Stimulated activated CD4-positive, alpha-beta T cell treated with anti-CD3 and anti-CD28 coated beads, Interleukin-15, amount 100 ng/mL, for 48 hours (primary cell): Measurements from ENCODE around the gene CACNA2D3.
"Not testable (repeated sequence)": the region's sequence is repeated elsewhere in the genome, so short reads cannot be mapped to it uniquely, and the experiment has no call there.

Source experiments
- DNase-seq, 2 donors: peaks; one replicate each; pipeline ENCODE4 v3.0.0-alpha.2; 2020; ENCODE audit warnings: low read depth in 2 of 2

Gene CACNA2D3

GRCh38 chr3:54963641-54964040, 841.3 kb downstream of the CACNA2D3 start:
- no peak for DNase-seq

- no peak for DNase-seq
Measured at GRCh38 chr3:54964081-54964480, 841.7 kb downstream of the CACNA2D3 start.

- no peak for DNase-seq
Measured at GRCh38 chr3:54965746-54966145, 843.4 kb downstream of the CACNA2D3 start.

GRCh38 chr3:54966979-54967378, 844.6 kb downstream of the CACNA2D3 start:
- DNase-seq: no peak

GRCh38 chr3:54967731-54968161, 845.4 kb downstream of the CACNA2D3 start:
- DNase-seq: no peak

- no peak for DNase-seq
Measured at GRCh38 chr3:54968546-54969172, 846.3 kb downstream of the CACNA2D3 start.

- DNase-seq: no peak
Measured at GRCh38 chr3:54969652-54970051, 847.3 kb downstream of the CACNA2D3 start.

- no peak for DNase-seq
Measured at GRCh38 chr3:54970895-54971294, 848.5 kb downstream of the CACNA2D3 start.

- no peak for DNase-seq
Measured at GRCh38 chr3:54977439-54977838, 855.1 kb downstream of the CACNA2D3 start.

GRCh38 chr3:54977946-54978345, 855.6 kb downstream of the CACNA2D3 start:
- not testable (repeated sequence) for DNase-seq

- DNase-seq: no peak
Measured at GRCh38 chr3:54982807-54983206, 860.5 kb downstream of the CACNA2D3 start.

GRCh38 chr3:54983266-54984099, 861.1 kb downstream of the CACNA2D3 start:
- no peak for DNase-seq

- DNase-seq: no peak
Measured at GRCh38 chr3:54985856-54986255, 863.5 kb downstream of the CACNA2D3 start.

GRCh38 chr3:54986294-54986693, 863.9 kb downstream of the CACNA2D3 start:
- DNase-seq: no peak

- DNase-seq: no peak
Measured at GRCh38 chr3:54987719-54988118, 865.4 kb downstream of the CACNA2D3 start.

- no peak for DNase-seq
Measured at GRCh38 chr3:54988302-54988837, 866.0 kb downstream of the CACNA2D3 start.

- DNase-seq: no peak
Measured at GRCh38 chr3:54988838-54989630, 866.7 kb downstream of the CACNA2D3 start.

- DNase-seq: no peak
Measured at GRCh38 chr3:54994111-54994513, 871.8 kb downstream of the CACNA2D3 start.

- no peak for DNase-seq
Measured at GRCh38 chr3:54999159-54999558, 876.8 kb downstream of the CACNA2D3 start.

GRCh38 chr3:54999811-55000210, 877.5 kb downstream of the CACNA2D3 start:
- no peak for DNase-seq

GRCh38 chr3:55000546-55000945, 878.2 kb downstream of the CACNA2D3 start:
- DNase-seq: no peak

- DNase-seq: no peak
Measured at GRCh38 chr3:55000953-55001352, 878.6 kb downstream of the CACNA2D3 start.
